HG03097 (cell line): Measurements from ENCODE around the gene KIF5C.

Experiments used
- ATAC-seq: cut with Tn5 transposase; IDR thresholded peaks from one replicate; pipeline ENCODE4 v1.9.1; 2021; ENCODE audit not compliant: unreplicated experiment, low FRiP score

Gene KIF5C

GRCh38 chr2:149064856-149065630 lies 190.0 kb downstream of the KIF5C start:
- ATAC-seq = no peak

- no peak for ATAC-seq
These were observed 193.4 kb downstream of the KIF5C start for GRCh38 chr2:149068225-149068995.

- no peak for ATAC-seq
These were observed 194.2 kb downstream of the KIF5C start for GRCh38 chr2:149068996-149069888.

GRCh38 chr2:149070681-149071320 lies 195.8 kb downstream of the KIF5C start:
- ATAC-seq = no peak

GRCh38 chr2:149075105-149075504 lies 200.1 kb downstream of the KIF5C start:
- no peak for ATAC-seq

GRCh38 chr2:149075853-149076252 lies 200.8 kb downstream of the KIF5C start:
- ATAC-seq = no peak
